Prostate gland (tissue), 2 donors: ENCODE results near the gene HIGD1A. TPM values are rescaled to one million over a fixed set of nuclear protein-coding genes. Genes with fewer than 3 reads are reported as not detected.

Source experiments
- DNase-seq: peaks from one replicate; pipeline ENCODE4 v3.0.0-alpha.2; 2019; ENCODE audit warnings: low spot score
- H3K27ac ChIP-seq, 2 donors: fragments of 200-600 bp; sonication (generic); 2 replicates each; pipeline ENCODE4 v1.5.1; 2017 to 2019
- H3K27me3 ChIP-seq: fragments of 200-600 bp; sonication (generic); replicated peaks from 2 replicates; pipeline ENCODE4 v1.5.1; 2019; ENCODE audit not compliant: insufficient read depth
- H3K36me3 ChIP-seq, 2 donors: fragments of 200-600 bp; sonication (generic); 1 replicate in 1 of 2; 2 replicates in 1 of 2; pipeline versions ENCODE4 v1.5.1 to v1.8.1; 2017 to 2019
- H3K4me1 ChIP-seq: fragments of 200-600 bp; sonication (generic); replicated peaks from 2 replicates; pipeline ENCODE4 v1.5.1; 2019
- H3K4me3 ChIP-seq, 2 donors: fragments of 200-600 bp; sonication (generic); 2 replicates each; pipeline ENCODE4 v1.5.1; 2017 to 2019
- H3K9me3 ChIP-seq: fragments of 200-600 bp; sonication (generic); 2 replicates; pipeline ENCODE4 v1.5.1; 2017
- POLR2A ChIP-seq: fragments of 450-650 bp; IDR thresholded peaks from one replicate; pipeline ENCODE4 v1.6.1; 2016; ENCODE audit warnings: antibody characterized with exemption, mild to moderate bottlenecking
- POLR2AphosphoS5 ChIP-seq: sonication (generic); formaldehyde crosslinking; IDR thresholded peaks from one replicate; pipeline ENCODE4 v1.6.1; 2017; ENCODE audit warnings: antibody characterized with exemption
- WGBS: methylation state at CpG from one replicate; pipeline ENCODE4 v1.1.5; 2018; 5-methylcytosine and 5-hydroxymethylcytosine counted together
- intact Hi-C: fragments of 100-400 bp; cut with DNase I; formaldehyde crosslinking; loops from one replicate; pipeline ENCODE4 v1.14.2; 2022
- total RNA-seq, 2 donors: library from RNA; depleted of rRNA; stranded (reverse); fragments of >200 nt; gene quantifications; one replicate each; pipeline ENCODE4 v1.1.0, GENCODE V29; 2016
- TF ChIP-seq, protein P1 (sequence below), 4 experiments: fragments of 200-600 bp in 2 of 4; fragments of 450-650 bp in 2 of 4; sonication (generic) in 2 of 4; IDR thresholded peaks; 1 replicate in 3 of 4; 2 replicates in 1 of 4; pipeline ENCODE4 v1.5.1; 2016 to 2019; ENCODE audit warnings: antibody characterized with exemption in 4 of 4, mild to moderate bottlenecking in 2 of 4, moderate library complexity in 2 of 4

HIGD1A gene
- total RNA-seq, 2 donors from 2014 or later = 91.0 to 135 TPM

DNA sequence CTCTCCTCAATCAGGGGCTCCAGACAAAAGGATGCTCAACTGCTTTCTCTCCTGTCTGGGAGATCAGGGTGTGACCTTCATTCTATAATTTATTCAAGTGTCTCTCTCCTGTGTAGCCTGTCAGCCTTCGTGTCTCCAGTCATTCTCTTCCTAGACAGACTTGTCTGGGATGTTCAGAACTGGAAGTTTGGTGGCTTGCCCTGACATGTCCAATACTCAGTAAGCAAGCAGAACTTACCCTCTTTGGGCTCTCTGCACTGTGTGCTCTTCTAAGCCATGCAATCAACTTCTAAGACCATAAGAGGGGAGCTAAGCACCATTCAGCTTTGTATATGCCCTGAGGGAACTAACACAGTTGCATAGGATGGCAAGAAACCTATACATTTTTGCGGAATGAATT, 19.1 kb upstream of the HIGD1A start:
- no peaks in the 10 kb centered on the region for H3K4me1 ChIP-seq
- H3K4me3 ChIP-seq = no peak overlapping the region
- intact Hi-C loops = loop anchor here (5.0 kb wide), 2 partner anchors 41 to 321 kb away; partner anchors contain the start of gene VIPR1
- no peak overlapping the region for H3K27ac ChIP-seq
- DNase-seq = peak; percentile 67
- no peaks in the 10 kb centered on the region for H3K36me3 ChIP-seq
- peak; percentile 45 for TF ChIP-seq POLR2AphosphoS5
- TF ChIP-seq, protein P1, sequence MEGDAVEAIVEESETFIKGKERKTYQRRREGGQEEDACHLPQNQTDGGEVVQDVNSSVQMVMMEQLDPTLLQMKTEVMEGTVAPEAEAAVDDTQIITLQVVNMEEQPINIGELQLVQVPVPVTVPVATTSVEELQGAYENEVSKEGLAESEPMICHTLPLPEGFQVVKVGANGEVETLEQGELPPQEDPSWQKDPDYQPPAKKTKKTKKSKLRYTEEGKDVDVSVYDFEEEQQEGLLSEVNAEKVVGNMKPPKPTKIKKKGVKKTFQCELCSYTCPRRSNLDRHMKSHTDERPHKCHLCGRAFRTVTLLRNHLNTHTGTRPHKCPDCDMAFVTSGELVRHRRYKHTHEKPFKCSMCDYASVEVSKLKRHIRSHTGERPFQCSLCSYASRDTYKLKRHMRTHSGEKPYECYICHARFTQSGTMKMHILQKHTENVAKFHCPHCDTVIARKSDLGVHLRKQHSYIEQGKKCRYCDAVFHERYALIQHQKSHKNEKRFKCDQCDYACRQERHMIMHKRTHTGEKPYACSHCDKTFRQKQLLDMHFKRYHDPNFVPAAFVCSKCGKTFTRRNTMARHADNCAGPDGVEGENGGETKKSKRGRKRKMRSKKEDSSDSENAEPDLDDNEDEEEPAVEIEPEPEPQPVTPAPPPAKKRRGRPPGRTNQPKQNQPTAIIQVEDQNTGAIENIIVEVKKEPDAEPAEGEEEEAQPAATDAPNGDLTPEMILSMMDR (IDR thresholded peaks at IDR 0.05) = no peak
- no peaks in the 10 kb centered on the region for H3K27me3 ChIP-seq
- H3K9me3 ChIP-seq = no peaks in the 10 kb centered on the region
- 35% methylated on average over 2 of the region's 2 CpGs for WGBS

DNA sequence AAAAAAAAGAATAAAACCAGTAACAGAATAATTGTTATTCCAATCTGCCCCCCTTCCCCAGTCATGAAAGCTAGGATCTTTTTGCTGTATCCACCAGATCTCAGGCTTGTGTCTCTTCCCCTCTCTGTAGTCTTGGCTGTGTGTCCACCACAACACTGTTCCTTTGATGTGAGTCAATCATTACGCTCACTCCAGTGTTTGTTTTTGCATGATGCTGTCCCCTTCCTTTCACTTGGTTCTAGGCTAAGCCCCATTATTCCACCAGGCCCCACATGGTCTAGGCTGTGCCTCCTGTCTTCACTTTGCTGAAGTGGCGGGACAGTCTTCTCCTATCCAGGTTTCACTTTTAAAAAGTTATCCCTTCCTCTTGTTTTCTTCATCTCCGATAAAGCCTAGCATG, 18.5 kb upstream of the HIGD1A start:
- H3K27me3 ChIP-seq = no peaks in the 10 kb centered on the region
- no peaks in the 10 kb centered on the region for H3K36me3 ChIP-seq
- intact Hi-C loops = loop anchor here (5.0 kb wide), 2 partner anchors 41 to 321 kb away; partner anchors contain the start of gene VIPR1
- no peak overlapping the region for H3K4me3 ChIP-seq
- 71% methylated on average over 3 of the region's 3 CpGs for WGBS
- no peaks in the 10 kb centered on the region for H3K4me1 ChIP-seq
- TF ChIP-seq, protein P1 (IDR thresholded peaks at IDR 0.05) = no peak
- no peak for TF ChIP-seq POLR2AphosphoS5
- TF ChIP-seq POLR2A = no peak
- H3K9me3 ChIP-seq = no peaks in the 10 kb centered on the region
- no peak overlapping the region for H3K27ac ChIP-seq
- DNase-seq = no peak

DNA sequence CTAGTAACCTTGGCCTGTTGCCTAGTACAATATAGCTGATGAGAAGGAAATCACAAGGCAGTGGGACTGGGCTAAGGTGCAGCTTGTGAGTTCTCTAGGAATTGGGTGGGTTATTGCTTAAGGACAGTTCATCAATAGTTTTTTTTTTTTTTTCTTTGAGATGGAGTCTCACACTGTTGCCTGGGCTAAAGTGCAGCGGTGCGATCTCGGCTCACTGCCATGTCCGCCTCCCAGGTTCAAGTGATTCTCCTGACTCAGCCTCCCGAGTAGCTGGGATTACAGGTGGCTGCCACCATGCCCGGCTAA, 16.4 kb upstream of the HIGD1A start:
- H3K4me1 ChIP-seq = no peaks in the 10 kb centered on the region
- no peak overlapping the region for H3K27ac ChIP-seq
- no peak for DNase-seq
- TF ChIP-seq POLR2AphosphoS5 = no peak
- TF ChIP-seq, protein P1 (IDR thresholded peaks at IDR 0.05) = no peak
- TF ChIP-seq POLR2A = no peak
- no peak overlapping the region for H3K4me3 ChIP-seq
- H3K27me3 ChIP-seq = no peaks in the 10 kb centered on the region
- intact Hi-C loops = loop anchor here (5.0 kb wide), 2 partner anchors 38 to 318 kb away; partner anchors contain the start of gene VIPR1
- H3K36me3 ChIP-seq = no peaks in the 10 kb centered on the region
- WGBS = 98% methylated on average over 6 of the region's 6 CpGs
- no peaks in the 10 kb centered on the region for H3K9me3 ChIP-seq

DNA sequence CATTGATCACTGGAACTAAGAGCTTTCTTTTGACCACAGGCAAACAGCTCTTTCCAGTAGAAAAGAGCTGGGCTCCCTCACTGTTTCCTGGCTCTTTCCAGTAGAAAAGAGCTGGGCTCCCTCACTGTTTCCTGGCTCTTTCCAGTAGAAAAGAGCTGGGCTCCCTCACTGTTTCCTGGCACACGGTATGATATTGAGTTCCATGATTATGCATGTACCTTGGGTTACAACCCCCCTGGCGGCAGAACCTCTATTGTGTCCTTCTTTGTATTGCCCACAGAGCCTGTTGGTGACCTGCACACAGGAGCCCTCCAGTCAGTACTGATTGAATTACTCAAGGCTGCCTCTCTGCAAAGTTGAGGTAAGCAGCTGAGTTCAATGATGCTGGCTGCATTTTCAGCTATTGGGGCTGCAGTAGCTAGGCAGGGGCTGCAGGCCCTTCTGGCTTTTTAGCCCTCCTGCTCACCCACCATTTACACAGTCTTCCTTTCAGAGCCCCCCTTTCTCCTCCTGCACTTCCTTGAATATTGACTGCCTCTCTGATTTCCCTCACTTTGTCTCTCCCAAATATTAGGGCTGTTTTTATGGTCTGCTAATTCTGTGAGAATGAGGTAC, 15.2 kb upstream of the HIGD1A start:
- Histone ChIP-seq H3K4me3 (no peak overlapping the region), H3K36me3 (no peaks in the 10 kb centered on the region), H3K27ac (peak overlapping the region; percentile 9 to 49), H3K27me3 (no peaks in the 10 kb centered on the region), H3K9me3 (no peaks in the 10 kb centered on the region), H3K4me1 (no peaks in the 10 kb centered on the region)
- TF ChIP-seq POLR2AphosphoS5 = no peak
- TF ChIP-seq POLR2A = no peak
- TF ChIP-seq, protein P1 (IDR thresholded peaks at IDR 0.05) = no peak
- 8% methylated on average over 2 of the region's 2 CpGs for WGBS
- intact Hi-C loops = no loop called here
- no peak for DNase-seq

DNA sequence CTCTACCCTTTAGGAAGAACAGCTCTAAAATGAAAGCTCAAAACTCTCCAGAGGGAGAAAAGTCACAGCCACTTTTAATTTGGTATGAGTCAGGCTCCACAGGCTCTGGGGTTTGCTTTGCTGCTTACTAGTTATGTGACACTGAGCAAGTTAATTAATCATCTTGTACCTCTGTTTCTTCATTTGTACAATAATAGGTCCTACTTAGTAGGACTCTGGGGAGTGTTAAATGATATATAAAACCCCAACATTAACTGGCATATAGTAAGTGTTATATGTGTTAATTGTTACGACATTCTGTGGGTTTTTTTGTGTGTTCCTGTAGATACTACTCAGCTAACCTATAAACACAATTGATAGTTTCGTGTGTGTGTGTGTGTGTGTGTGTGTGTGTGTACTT, 11.5 kb upstream of the HIGD1A start:
- H3K36me3 ChIP-seq = no peaks in the 10 kb centered on the region
- H3K9me3 ChIP-seq = no peaks in the 10 kb centered on the region
- intact Hi-C loops = no loop called here
- no peak overlapping the region for H3K27ac ChIP-seq
- 50% methylated on average over 2 of the region's 2 CpGs for WGBS
- no peak overlapping the region for H3K4me3 ChIP-seq
- H3K27me3 ChIP-seq = no peaks in the 10 kb centered on the region
- no peaks in the 10 kb centered on the region for H3K4me1 ChIP-seq
- no peak for DNase-seq
- TF ChIP-seq, protein P1 (IDR thresholded peaks at IDR 0.05) = no peak
- TF ChIP-seq POLR2AphosphoS5 (no peak), POLR2A (no peak)
